GM06990 (cell line): Measurements from ENCODE around the gene SUPT4H1.

Experiments
- DNase-seq: peaks from one replicate; pipeline ENCODE4 v3.0.0-alpha.2; 2011; ENCODE audit not compliant: insufficient read length; ENCODE audit errors: extremely low read depth
- H3K27me3 ChIP-seq: replicated peaks from 2 replicates; pipeline ENCODE4 v1.6.0; 2011; ENCODE audit warnings: low read length; ENCODE audit not compliant: control insufficient read depth, insufficient read depth
- H3K36me3 ChIP-seq: 2 replicates; pipeline ENCODE4 v1.5.1; 2011; ENCODE audit warnings: low read length; ENCODE audit not compliant: control insufficient read depth, insufficient read depth
- H3K4me3 ChIP-seq: replicated peaks from 2 replicates; pipeline ENCODE4 v1.5.1; 2011; ENCODE audit warnings: low read depth, mild to moderate bottlenecking, control low read depth, low read length
- TF ChIP-seq, protein P1 (sequence below): IDR thresholded peaks from 2 replicates; pipeline ENCODE4 v1.5.1; 2011; ENCODE audit warnings: low read length, control low read depth, mild to moderate bottlenecking, inconsistent platforms; ENCODE audit not compliant: insufficient read depth, poor library complexity, severe bottlenecking

The SUPT4H1 gene

DNA sequence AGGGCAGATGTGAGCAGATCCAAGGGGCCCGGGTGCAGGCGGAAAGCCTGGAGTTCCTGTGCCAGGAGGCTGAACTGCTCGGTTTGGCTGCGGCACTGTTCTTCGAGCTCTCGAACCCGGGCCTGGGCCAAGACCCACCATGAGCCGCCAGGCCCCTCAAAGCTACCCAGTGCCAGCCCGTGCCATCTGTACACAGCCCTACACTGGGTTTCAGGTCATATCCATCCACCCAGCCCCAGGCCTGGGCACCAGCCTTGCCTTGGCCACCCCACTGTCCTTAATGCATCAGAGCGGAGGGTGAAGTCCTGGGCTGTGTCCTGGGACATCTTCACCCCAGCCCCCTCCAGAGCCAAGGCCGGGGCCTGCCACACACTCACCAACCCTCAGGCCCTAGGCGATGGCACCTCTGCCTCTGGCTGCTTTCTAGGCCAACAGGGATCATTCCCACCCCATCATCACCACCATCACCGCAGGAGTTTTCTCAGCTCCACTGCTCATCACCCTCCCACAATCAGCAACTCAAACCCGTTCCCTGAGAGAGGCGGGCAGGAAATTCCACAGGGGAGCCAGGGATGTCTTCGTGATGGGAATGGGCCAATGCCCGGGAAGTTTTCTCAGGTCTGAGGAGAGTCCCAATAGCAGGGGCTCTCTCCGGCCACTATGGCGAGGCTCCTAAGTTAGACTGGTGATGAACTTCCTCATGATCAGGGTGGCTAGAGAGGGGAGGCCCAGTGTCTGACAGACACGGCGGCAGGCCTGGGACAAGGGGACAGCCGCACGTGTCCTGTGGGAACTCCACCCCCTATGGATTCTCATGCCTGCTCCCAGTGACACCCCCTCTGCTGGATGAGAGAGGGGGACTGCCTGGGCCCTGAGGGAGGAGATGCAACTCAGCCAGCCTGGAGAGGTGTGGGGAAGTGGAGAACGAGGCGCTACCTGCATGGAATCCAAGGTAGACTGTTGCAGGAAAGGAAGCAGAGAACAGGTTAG lies 32.5 kb downstream of the SUPT4H1 start:
- TF ChIP-seq, protein P1, sequence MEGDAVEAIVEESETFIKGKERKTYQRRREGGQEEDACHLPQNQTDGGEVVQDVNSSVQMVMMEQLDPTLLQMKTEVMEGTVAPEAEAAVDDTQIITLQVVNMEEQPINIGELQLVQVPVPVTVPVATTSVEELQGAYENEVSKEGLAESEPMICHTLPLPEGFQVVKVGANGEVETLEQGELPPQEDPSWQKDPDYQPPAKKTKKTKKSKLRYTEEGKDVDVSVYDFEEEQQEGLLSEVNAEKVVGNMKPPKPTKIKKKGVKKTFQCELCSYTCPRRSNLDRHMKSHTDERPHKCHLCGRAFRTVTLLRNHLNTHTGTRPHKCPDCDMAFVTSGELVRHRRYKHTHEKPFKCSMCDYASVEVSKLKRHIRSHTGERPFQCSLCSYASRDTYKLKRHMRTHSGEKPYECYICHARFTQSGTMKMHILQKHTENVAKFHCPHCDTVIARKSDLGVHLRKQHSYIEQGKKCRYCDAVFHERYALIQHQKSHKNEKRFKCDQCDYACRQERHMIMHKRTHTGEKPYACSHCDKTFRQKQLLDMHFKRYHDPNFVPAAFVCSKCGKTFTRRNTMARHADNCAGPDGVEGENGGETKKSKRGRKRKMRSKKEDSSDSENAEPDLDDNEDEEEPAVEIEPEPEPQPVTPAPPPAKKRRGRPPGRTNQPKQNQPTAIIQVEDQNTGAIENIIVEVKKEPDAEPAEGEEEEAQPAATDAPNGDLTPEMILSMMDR, result no peak
- no peaks in the 10 kb centered on the region; the same call in 1 of the 2 replicates for H3K36me3 ChIP-seq
- no peak overlapping the region for H3K4me3 ChIP-seq
- no peaks in the 10 kb centered on the region for H3K27me3 ChIP-seq
- DNase-seq, result no peak

DNA sequence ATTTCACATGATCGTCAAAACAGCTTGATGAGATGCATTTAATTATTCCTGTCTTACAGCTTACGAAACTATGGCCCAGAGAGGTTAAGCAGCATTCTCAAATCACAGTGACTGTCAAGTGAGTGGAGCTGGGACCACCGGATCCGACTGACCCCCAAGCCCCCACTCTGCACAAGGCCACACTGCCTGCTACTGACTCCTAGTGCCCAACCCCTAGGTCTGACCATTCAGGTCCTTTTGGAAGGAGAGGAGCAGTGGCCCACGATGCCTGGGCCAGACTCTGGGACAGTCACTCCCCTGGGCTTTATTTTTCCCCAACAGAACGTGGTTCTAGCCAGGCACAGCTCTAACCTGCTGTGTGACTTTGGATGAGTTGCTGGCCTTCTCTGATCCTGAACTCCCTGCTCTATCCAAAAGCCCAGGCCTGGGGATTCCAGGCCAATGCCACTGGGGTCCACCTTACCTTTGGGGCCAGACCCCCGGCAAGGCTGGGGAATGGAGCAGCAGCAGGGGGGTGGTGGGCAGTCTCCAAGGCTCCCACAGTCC lies 33.3 kb downstream of the SUPT4H1 start:
- no peak for DNase-seq
- H3K36me3 ChIP-seq, result no peaks in the 10 kb centered on the region; the same call in none of the 2 replicates
- TF ChIP-seq, protein P1, result no peak
- no peak overlapping the region for H3K4me3 ChIP-seq
- no peaks in the 10 kb centered on the region for H3K27me3 ChIP-seq

DNA sequence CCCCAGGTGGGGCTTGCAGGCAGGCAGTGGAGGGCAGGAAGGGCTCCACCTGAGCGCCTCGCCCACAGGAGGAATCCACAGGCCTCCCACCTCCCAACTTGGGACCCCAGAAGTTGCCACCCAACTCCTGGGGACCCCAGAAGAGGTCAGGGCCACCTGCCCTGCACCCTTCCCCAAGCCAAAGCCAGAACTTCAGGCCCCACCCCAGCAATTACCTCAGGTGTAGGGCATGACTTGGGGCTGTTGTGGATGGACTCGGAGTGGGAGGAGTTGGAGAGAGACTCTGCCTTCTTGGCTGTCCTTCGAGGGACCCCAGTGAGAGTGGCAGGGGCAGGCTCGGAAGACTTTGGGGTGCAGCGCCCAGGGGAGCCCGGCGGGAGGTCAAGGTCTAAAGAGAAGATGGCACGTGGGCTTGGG lies 33.9 kb downstream of the SUPT4H1 start:
- DNase-seq, result no peak
- Histone ChIP-seq H3K4me3 (no peak overlapping the region), H3K36me3 (no peaks in the 10 kb centered on the region; the same call in none of the 2 replicates), H3K27me3 (no peaks in the 10 kb centered on the region)
- TF ChIP-seq, protein P1, result no peak

DNA sequence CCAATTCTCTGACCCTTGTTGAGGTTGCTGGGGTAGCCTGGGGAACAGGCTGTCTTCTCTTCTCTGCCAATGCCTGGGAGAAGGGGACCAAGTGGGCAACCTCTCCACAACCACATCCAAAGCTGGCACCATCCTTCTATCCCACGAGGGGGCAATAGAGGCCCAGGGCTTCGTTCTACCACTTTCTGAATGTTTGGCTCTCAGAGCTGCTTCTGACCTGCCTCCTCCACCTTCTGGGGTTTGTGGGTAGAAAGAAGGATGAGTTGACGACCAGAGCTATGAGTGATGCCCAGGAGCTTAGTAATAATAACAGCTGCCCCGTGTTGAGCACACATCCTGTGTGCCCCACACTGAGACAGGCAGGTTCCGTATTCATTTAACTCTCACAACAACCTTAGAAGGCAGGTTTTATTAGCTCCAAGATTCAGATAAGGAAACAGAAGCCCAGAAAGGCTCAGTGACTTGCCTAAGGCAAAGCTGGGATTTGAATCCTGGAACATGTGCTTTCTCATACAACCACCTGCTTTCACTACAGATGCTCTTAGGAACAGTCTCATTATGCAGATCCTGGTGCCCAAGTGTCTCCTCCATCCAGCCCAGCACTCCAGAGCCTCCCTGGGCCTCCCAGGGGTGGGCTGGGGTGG lies 34.5 kb downstream of the SUPT4H1 start:
- Histone ChIP-seq H3K27me3 (no peaks in the 10 kb centered on the region), H3K36me3 (no peaks in the 10 kb centered on the region; the same call in none of the 2 replicates), H3K4me3 (no peak overlapping the region)
- peak; percentile 63 for DNase-seq
- TF ChIP-seq, protein P1, result peak; percentile 81

DNA sequence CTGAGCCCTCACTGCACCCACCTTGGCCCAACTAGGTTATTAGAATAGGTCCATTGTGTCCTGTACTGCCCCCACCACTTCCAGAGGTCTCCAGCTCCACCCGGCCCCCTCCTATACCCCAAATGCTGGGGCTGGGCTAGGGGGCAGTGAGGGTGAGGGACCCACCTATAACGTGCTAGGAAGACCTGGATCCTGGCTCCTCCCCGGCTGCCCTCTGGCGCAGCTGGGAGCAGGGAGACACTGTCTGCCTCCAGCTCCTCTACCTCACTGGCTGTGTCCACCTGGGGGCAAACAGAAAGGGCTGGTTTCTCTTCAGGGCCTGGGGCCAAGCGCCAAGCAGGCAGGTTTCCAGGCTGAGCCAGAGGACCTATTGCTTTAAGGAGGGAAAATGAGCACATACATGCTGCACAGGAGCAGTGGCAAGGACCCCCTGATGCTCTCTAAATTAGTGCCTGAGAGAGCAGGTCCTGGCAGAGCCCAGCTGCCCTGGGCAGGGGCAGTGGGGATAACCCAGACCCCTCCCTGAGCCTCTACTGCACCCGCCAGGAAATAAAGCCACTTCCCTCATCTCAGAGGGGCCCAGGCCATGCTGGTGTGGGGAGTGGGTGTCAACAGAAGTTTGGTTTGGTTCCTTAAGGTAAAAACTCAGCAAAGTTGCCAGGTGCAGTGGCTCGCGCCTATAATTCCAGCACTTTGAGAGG lies 35.6 kb downstream of the SUPT4H1 start:
- TF ChIP-seq, protein P1, result no peak
- H3K4me3 ChIP-seq, result no peak overlapping the region
- H3K27me3 ChIP-seq, result no peaks in the 10 kb centered on the region
- DNase-seq, result no peak
- no peaks in the 10 kb centered on the region; the same call in none of the 2 replicates for H3K36me3 ChIP-seq
